MCF 10A (cell line): Measurements from ENCODE around the gene OCIAD2. TPM values are rescaled to one million over a fixed set of nuclear protein-coding genes. Genes with fewer than 3 reads are reported as not detected.

Experiments used
- BruUV-seq: library from RNA; stranded (reverse); fragments of 400-500 nt; replicated peaks from 2 replicates; lab custom pipeline; 2021; lab: Mats Ljungman, UMichigan
- CTCF ChIA-PET: fragments of 300-600 bp; sonication (Branson Sonifier 250); formaldehyde crosslinking; extraction: SDS; loops from one replicate; lab custom pipeline; 2021; ENCODE audit warnings: antibody characterized with exemption, inconsistent platforms; lab: Yijun Ruan, JAX
- POLR2A ChIA-PET: fragments of 300-600, 350-650 bp; sonication (Branson Sonifier 250); formaldehyde crosslinking; extraction: SDS; loops from one replicate; lab custom pipeline; 2020; ENCODE audit warnings: antibody characterized with exemption, inconsistent platforms; lab: Yijun Ruan, JAX
- DNase-seq: peaks from one replicate; pipeline ENCODE4 v3.0.0-alpha.2; 2018; ENCODE audit not compliant: unreplicated experiment
- H3K27ac Mint-ChIP-seq: one replicate; pipeline ENCODE4 v1.8.0; 2022; ENCODE audit warnings: mild to moderate bottlenecking, low read depth, mixed read lengths; ENCODE audit not compliant: unreplicated experiment
- H3K27me3 Mint-ChIP-seq: one replicate; pipeline ENCODE4 v1.8.0; 2022; ENCODE audit warnings: mixed read lengths; ENCODE audit not compliant: insufficient read depth, unreplicated experiment
- H3K36me3 Mint-ChIP-seq: one replicate; pipeline ENCODE4 v1.8.0; 2022; ENCODE audit warnings: mild to moderate bottlenecking, moderate library complexity, mixed read lengths; ENCODE audit not compliant: insufficient read depth, unreplicated experiment
- H3K4me1 Mint-ChIP-seq: one replicate; pipeline ENCODE4 v1.8.0; 2022; ENCODE audit warnings: mixed read lengths; ENCODE audit not compliant: insufficient read depth, unreplicated experiment
- H3K4me3 Mint-ChIP-seq: one replicate; pipeline ENCODE4 v1.8.0; 2022; ENCODE audit warnings: mild to moderate bottlenecking, moderate library complexity, mixed read lengths; ENCODE audit not compliant: unreplicated experiment
- H3K9me3 Mint-ChIP-seq: one replicate; pipeline ENCODE4 v1.8.0; 2022; ENCODE audit warnings: mixed read lengths; ENCODE audit not compliant: unreplicated experiment
- CTCF ChIP-seq: fragments of 200-600 bp; IDR thresholded peaks from one replicate; pipeline ENCODE4 v1.8.0; 2022; ENCODE audit warnings: antibody characterized with exemption, mild to moderate bottlenecking; ENCODE audit not compliant: unreplicated experiment
- intact Hi-C: fragments of 100-400 bp; cut with micrococcal nuclease; formaldehyde crosslinking; loops from 2 replicates; pipeline ENCODE4 v1.14.1; 2022
- total RNA-seq: library from RNA; stranded (reverse); gene quantifications from 2 replicates; pipeline ENCODE4 v1.2.3, GENCODE V29; 2022

The OCIAD2 gene
- total RNA-seq, 1 experiment from 2014 or later = 94.1 TPM

DNA sequence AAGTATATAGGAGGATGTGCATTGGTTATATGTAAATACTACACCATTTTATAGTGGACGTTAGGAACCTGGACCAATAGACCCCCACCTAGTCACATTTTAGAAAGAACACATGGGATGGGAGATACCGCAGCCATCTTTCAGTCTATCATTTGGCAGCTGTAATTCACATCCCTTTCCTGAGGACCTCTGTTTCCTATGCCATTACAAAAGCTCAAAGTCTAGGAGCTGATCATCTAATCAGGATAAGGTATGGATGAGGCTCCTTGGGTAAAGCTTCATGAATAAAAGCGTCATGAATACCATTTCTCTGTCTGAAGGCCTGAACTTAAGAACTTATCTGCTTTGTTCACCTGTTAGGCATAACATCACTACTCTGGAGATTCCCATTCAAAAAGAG lies 44.5 kb downstream of the OCIAD2 start:
- Mint-ChIP-seq H3K27me3 (no peaks in the 10 kb centered on the region), H3K36me3 (peaks cover 52% of the 10 kb centered on the region), H3K27ac (no peak overlapping the region), H3K4me3 (no peak overlapping the region), H3K4me1 (no peaks in the 10 kb centered on the region), H3K9me3 (peaks cover 11% of the 10 kb centered on the region)
- no TSS peak for BruUV-seq
- ChIA-PET CTCF (no interaction called here), POLR2A (interaction anchor here (0.8 to 1.9 kb wide), 3 partner anchors 18 to 39 kb away, joined by 3 to 8 read pairs (median 3); no protein-coding TSS in a partner anchor)
- DNase-seq = no peak
- intact Hi-C loops = no loop called here
- TF ChIP-seq CTCF = no peak

- peaks cover 78% of the 10 kb centered on the region for H3K36me3 Mint-ChIP-seq
- DNase-seq = peak; percentile 6
- H3K4me3 Mint-ChIP-seq = no peak overlapping the region
- H3K9me3 Mint-ChIP-seq = no peaks in the 10 kb centered on the region
- H3K27ac Mint-ChIP-seq = no peak overlapping the region
- TF ChIP-seq CTCF = no peak
- intact Hi-C loops = no loop called here
- ChIA-PET POLR2A (interaction anchor here (0.7 to 1.0 kb wide), 3 partner anchors 14 to 80 kb away, joined by 3 read pairs; no protein-coding TSS in a partner anchor), CTCF (interaction anchor here (0.7 to 1.2 kb wide), 3 partner anchors 14 to 105 kb away, joined by 3 read pairs; no protein-coding TSS in a partner anchor)
- H3K4me1 Mint-ChIP-seq = peaks cover 6% of the 10 kb centered on the region
- BruUV-seq = no TSS peak
- H3K27me3 Mint-ChIP-seq = no peaks in the 10 kb centered on the region
Measured at GRCh38 chr4:48858130-48858529, 48.4 kb downstream of the OCIAD2 start.

DNA sequence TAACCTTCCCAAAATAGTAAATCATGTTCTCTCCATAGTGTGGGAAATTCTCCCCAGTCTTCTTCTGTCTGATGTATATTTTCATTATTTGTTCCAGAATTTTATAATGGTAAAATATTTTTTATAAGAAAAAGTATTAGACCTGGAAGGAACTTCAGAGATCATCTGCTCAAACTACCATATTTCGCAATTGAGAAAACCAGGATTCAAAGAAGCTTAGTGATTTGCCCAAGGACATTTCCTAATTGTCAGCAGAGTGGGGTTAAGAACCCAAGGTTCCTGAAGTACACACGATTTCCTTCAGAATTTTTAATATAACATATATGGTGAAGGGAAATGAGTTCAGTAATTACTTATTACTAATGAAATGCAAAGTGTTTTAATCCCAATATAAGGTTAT lies 51.6 kb downstream of the OCIAD2 start:
- intact Hi-C loops = loop anchor here (5.0 kb wide), 1 partner anchor 107 kb away; no protein-coding TSS in a partner anchor
- H3K4me3 Mint-ChIP-seq = no peak overlapping the region
- no TSS peak for BruUV-seq
- no peaks in the 10 kb centered on the region for H3K9me3 Mint-ChIP-seq
- H3K27ac Mint-ChIP-seq = no peak overlapping the region
- DNase-seq = peak; percentile 17
- no peak for TF ChIP-seq CTCF
- ChIA-PET POLR2A (interaction anchor here (0.7 to 1.2 kb wide), 2 partner anchors 76 to 210 kb away, joined by 3 to 4 read pairs; no protein-coding TSS in a partner anchor), CTCF (no interaction called here)
- H3K27me3 Mint-ChIP-seq = no peaks in the 10 kb centered on the region
- H3K4me1 Mint-ChIP-seq = peaks cover 6% of the 10 kb centered on the region
- peaks cover 83% of the 10 kb centered on the region for H3K36me3 Mint-ChIP-seq

DNA sequence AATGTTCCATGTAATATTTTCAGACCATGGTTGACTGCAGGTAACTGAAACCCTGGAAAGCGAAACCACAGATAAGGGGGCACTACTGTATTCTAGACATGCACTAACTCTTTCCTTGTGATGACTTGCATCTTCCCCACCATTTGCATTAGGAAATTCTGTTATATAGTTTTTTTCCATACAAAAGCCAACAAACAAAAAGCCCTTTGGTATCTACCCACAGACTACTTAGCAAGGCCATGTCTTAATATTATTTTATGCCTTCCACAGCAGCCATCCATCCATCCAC lies 52.2 kb downstream of the OCIAD2 start:
- Mint-ChIP-seq H3K9me3 (no peaks in the 10 kb centered on the region), H3K27ac (no peak overlapping the region), H3K27me3 (no peaks in the 10 kb centered on the region), H3K36me3 (peaks cover 82% of the 10 kb centered on the region), H3K4me3 (no peak overlapping the region), H3K4me1 (peaks cover 6% of the 10 kb centered on the region)
- TF ChIP-seq CTCF = no peak
- intact Hi-C loops = loop anchor here (5.0 kb wide), 1 partner anchor 108 kb away; no protein-coding TSS in a partner anchor
- no peak for DNase-seq
- ChIA-PET CTCF (no interaction called here), POLR2A (interaction anchor here (1.2 kb wide), 1 partner anchor 76 kb away, joined by 4 read pairs; no protein-coding TSS in a partner anchor)
- no TSS peak for BruUV-seq
